Omental fat pad (tissue), 4 donors: ENCODE results near the gene NDUFS7. TPM values are rescaled to one million over a fixed set of nuclear protein-coding genes. Genes with fewer than 3 reads are reported as not detected.

Experiments used
- ATAC-seq: fragments of 150-250 bp; one replicate; pipeline ENCODE4 v1.9.1; 2016; ENCODE audit warnings: mild to moderate bottlenecking, moderate library complexity; ENCODE audit not compliant: low FRiP score
- DNase-seq: peaks from one replicate; pipeline ENCODE4 v3.0.0-alpha.2; 2019; ENCODE audit warnings: low spot score
- CTCF ChIP-seq, 3 donors: fragments of 450-650 bp; IDR thresholded peaks; one replicate each; pipeline ENCODE4 v1.5.1; 2016 to 2017; ENCODE audit warnings: antibody characterized with exemption in 3 of 3, mild to moderate bottlenecking in 3 of 3, moderate library complexity in 2 of 3
- total RNA-seq, 4 donors: library from RNA; depleted of rRNA; stranded (reverse); fragments of >200 nt; gene quantifications; one replicate each; pipeline ENCODE4 v1.1.0, GENCODE V29; 2016

Gene NDUFS7
- total RNA-seq, 4 donors from 2014 or later = 80.3 to 121 (median 114) TPM

GRCh38 chr19:1360126-1360817 lies 23.4 kb upstream of the NDUFS7 start:
- DNase-seq (no peak), ATAC-seq (peak; percentile 4)
- no peak for TF ChIP-seq CTCF (IDR thresholded peaks at IDR 0.05)

GRCh38 chr19:1360818-1361461 lies 22.8 kb upstream of the NDUFS7 start:
- ATAC-seq = peak; percentile 91
- TF ChIP-seq CTCF (IDR thresholded peaks at IDR 0.05) = no peak
- no peak for DNase-seq

GRCh38 chr19:1361601-1362386 lies 21.9 kb upstream of the NDUFS7 start:
- DNase-seq = no peak
- ATAC-seq = no peak
- TF ChIP-seq CTCF (IDR thresholded peaks at IDR 0.05) = no peak

- no peak for TF ChIP-seq CTCF (IDR thresholded peaks at IDR 0.05)
- no peak for DNase-seq
- ATAC-seq = no peak
These were observed 21.1 kb upstream of the NDUFS7 start for GRCh38 chr19:1362387-1363257.

GRCh38 chr19:1363599-1363998 lies 20.1 kb upstream of the NDUFS7 start:
- DNase-seq (no peak), ATAC-seq (no peak)
- TF ChIP-seq CTCF (IDR thresholded peaks at IDR 0.05) = no peak

GRCh38 chr19:1364070-1364704 lies 19.5 kb upstream of the NDUFS7 start:
- DNase-seq = no peak
- ATAC-seq = no peak
- TF ChIP-seq CTCF (IDR thresholded peaks at IDR 0.05) = no peak
